ENCODE results near the gene MRPL17. TPM values are rescaled to one million over a fixed set of nuclear protein-coding genes. Genes with fewer than 3 reads are reported as not detected.

Gene MRPL17
- total and polyA plus RNA-seq, 2 of the 13 experiments (the other 11 are each of a cell fraction or from before 2014, with no cell fraction given): 59.4 to 90.0 TPM

GRCh38 chr11:6664551-6664950 is 18.6 kb downstream of the MRPL17 start:
- WGBS (ENCODE audit: low lambda C conversion rate): 0% methylated on average over 1 of the region's 1 CpG
- no TSS peak for BruUV-seq (replicated peaks)
- Histone ChIP-seq H2AFZ (ENCODE audit: low read length) (no peak overlapping the region), H3K4me2 (ENCODE audit: low read depth, low read length) (no peak overlapping the region), H3K79me2 (ENCODE audit: insufficient read depth, low read length) (no peaks in the 10 kb centered on the region), H3K9me3 (ENCODE audit: low read length) (no peaks in the 10 kb centered on the region), H3K4me1 (ENCODE audit: insufficient read depth, low read length) (no peaks in the 10 kb centered on the region), H3K9ac (ENCODE audit: insufficient read depth, low read depth, low read length) (no peak overlapping the region), H3K4me3 (replicated peaks in 1 of 3; ENCODE audit: insufficient read depth in 1 of 3, low read depth in 2 of 3, low read length in 3 of 3) (no peak overlapping the region), H4K20me1 (ENCODE audit: insufficient read depth, low read length) (no peaks in the 10 kb centered on the region), H3K27me3 (ENCODE audit: control insufficient read depth in 1 of 2, insufficient read depth in 2 of 2, low read length in 2 of 2) (peaks cover 0 to 26% of the 10 kb centered on the region in 2 experiments; a peak in 4 of 5 replicates), H3K36me3 (replicated peaks in 1 of 2; ENCODE audit: control insufficient read depth in 1 of 2, insufficient read depth in 2 of 2, low read length in 2 of 2) (no peaks in the 10 kb centered on the region), H3K27ac (ENCODE audit: extremely low read length, insufficient read depth, low read length) (no peak overlapping the region)
- CTCF ChIA-PET (ENCODE audit: low intra/inter-chr PET ratio, low total read pairs): no interaction called here
- no peak for DNase-seq (ENCODE audit: low spot score)
- FAIRE-seq: no peak
- in situ Hi-C loops (cut with HindIII; ENCODE audit: extremely low pct_ligation_motif_present, low pct_unique_long_range_greater_than_20kb) (no loop called here), intact Hi-C loops (cut with micrococcal nuclease; ENCODE audit: unreplicated experiment) (no loop called here)
- POLR2A ChIA-PET: no interaction called here
- no peak for TF ChIP-seq RFX1 (IDR thresholded peaks at IDR 0.05)
- no peak for ATAC-seq

GRCh38 chr11:6663794-6664469 is 19.2 kb downstream of the MRPL17 start:
- Histone ChIP-seq H4K20me1 (ENCODE audit: insufficient read depth, low read length) (no peaks in the 10 kb centered on the region), H3K27me3 (ENCODE audit: control insufficient read depth in 1 of 2, insufficient read depth in 2 of 2, low read length in 2 of 2) (peaks cover 0 to 30% of the 10 kb centered on the region in 2 experiments; a peak in 4 of 5 replicates), H3K27ac (ENCODE audit: extremely low read length, insufficient read depth, low read length) (no peak overlapping the region), H3K36me3 (replicated peaks in 1 of 2; ENCODE audit: control insufficient read depth in 1 of 2, insufficient read depth in 2 of 2, low read length in 2 of 2) (no peaks in the 10 kb centered on the region), H2AFZ (ENCODE audit: low read length) (no peak overlapping the region), H3K4me1 (ENCODE audit: insufficient read depth, low read length) (no peaks in the 10 kb centered on the region), H3K4me3 (replicated peaks in 1 of 3; ENCODE audit: insufficient read depth in 1 of 3, low read depth in 2 of 3, low read length in 3 of 3) (no peak overlapping the region), H3K9me3 (ENCODE audit: low read length) (no peaks in the 10 kb centered on the region), H3K9ac (ENCODE audit: insufficient read depth, low read depth, low read length) (no peak overlapping the region), H3K79me2 (ENCODE audit: insufficient read depth, low read length) (no peaks in the 10 kb centered on the region), H3K4me2 (ENCODE audit: low read depth, low read length) (no peak overlapping the region)
- DNase-seq (ENCODE audit: low spot score) (no peak), FAIRE-seq (no peak), ATAC-seq (no peak)
- intact Hi-C loops (cut with micrococcal nuclease; ENCODE audit: unreplicated experiment) (no loop called here), in situ Hi-C loops (cut with HindIII; ENCODE audit: extremely low pct_ligation_motif_present, low pct_unique_long_range_greater_than_20kb) (no loop called here)
- ChIA-PET POLR2A (no interaction called here), CTCF (ENCODE audit: low intra/inter-chr PET ratio, low total read pairs) (no interaction called here)
- BruUV-seq (replicated peaks): no TSS peak
- WGBS (ENCODE audit: low lambda C conversion rate): 0% methylated on average over 3 of the region's 3 CpGs
- no peak for TF ChIP-seq TSC22D2 (CRISPR knock-in tag; IDR thresholded peaks at IDR 0.05; ENCODE audit: borderline replicate concordance)
- TF ChIP-seq ZNF235 (CRISPR knock-in tag; IDR thresholded peaks at IDR 0.05; ENCODE audit: borderline replicate concordance): no peak
- no peak for TF ChIP-seq ZNF609 (CRISPR knock-in tag; IDR thresholded peaks at IDR 0.05; ENCODE audit: borderline replicate concordance)
- TF ChIP-seq SRF (IDR thresholded peaks at IDR 0.05; ENCODE audit: low read depth, low read length): no peak
- TF ChIP-seq ATRX (CRISPR knock-in tag; IDR thresholded peaks at IDR 0.05; ENCODE audit: borderline replicate concordance): no peak
- no peak for TF ChIP-seq RBM22 (optimal IDR thresholded peaks at IDR 0.05; ENCODE audit: low read length)
- TF ChIP-seq SNRNP70 (IDR thresholded peaks at IDR 0.05; ENCODE audit: low read depth, low read length): no peak
- no peak for TF ChIP-seq SMC3 (IDR thresholded peaks at IDR 0.05; ENCODE audit: low read length)
- no peak for TF ChIP-seq PPARG (CRISPR knock-in tag; conservative IDR thresholded peaks at IDR 0.05)
- no peak for TF ChIP-seq PHB2 (IDR thresholded peaks at IDR 0.05; ENCODE audit: partially characterized antibody)
- no peak for TF ChIP-seq SIN3A (IDR thresholded peaks at IDR 0.05; ENCODE audit: borderline replicate concordance, low read depth, low read length)
- TF ChIP-seq CCDC6 (CRISPR knock-in tag; IDR thresholded peaks at IDR 0.05): no peak

Measured in HepG2 (cell line).